GM12864 (cell line): ENCODE data around the gene CXCR5.
A peak's percentile ranks its signal among the peaks of the same experiment; 100 is the strongest.

Experiments
- DNase-seq: peaks from one replicate; pipeline ENCODE4 v3.0.0-alpha.2; 2011; ENCODE audit warnings: low read depth
- H3K4me3 ChIP-seq: 2 replicates; pipeline ENCODE4 v1.5.1; 2011; ENCODE audit warnings: mild to moderate bottlenecking, low read depth, low read length, control low read depth
- CTCF ChIP-seq: IDR thresholded peaks from 2 replicates; pipeline ENCODE4 v1.5.1; 2011; ENCODE audit warnings: low read depth, mild to moderate bottlenecking, moderate library complexity, low read length, control low read depth, inconsistent platforms; ENCODE audit errors: missing control alignments

Gene CXCR5

GRCh38 chr11:118918128-118918685 is 34.5 kb downstream of the CXCR5 start:
- TF ChIP-seq CTCF, result no peak
- H3K4me3 ChIP-seq, result no peak overlapping the region
- DNase-seq, result no peak

- TF ChIP-seq CTCF, result no peak
- no peak for DNase-seq
- H3K4me3 ChIP-seq, result no peak overlapping the region
These were observed 35.1 kb downstream of the CXCR5 start for GRCh38 chr11:118918686-118919280.

- no peak for DNase-seq
- no peak for TF ChIP-seq CTCF
- H3K4me3 ChIP-seq, result no peak overlapping the region
These were observed 37.6 kb downstream of the CXCR5 start for GRCh38 chr11:118921121-118921928.

GRCh38 chr11:118921929-118922744 is 38.4 kb downstream of the CXCR5 start:
- DNase-seq, result no peak
- no peak overlapping the region for H3K4me3 ChIP-seq
- TF ChIP-seq CTCF, result no peak

GRCh38 chr11:118922745-118923627 is 39.3 kb downstream of the CXCR5 start:
- DNase-seq, result no peak
- TF ChIP-seq CTCF, result no peak
- H3K4me3 ChIP-seq, result peak overlapping the region; percentile 90; the same call in 1 of the 2 replicates
